HG03095 (cell line): Measurements from ENCODE around the gene HPSE2.

Experiments
- ATAC-seq: cut with Tn5 transposase; IDR thresholded peaks from one replicate; pipeline ENCODE4 v1.9.1; 2021; ENCODE audit warnings: moderate library complexity; ENCODE audit not compliant: unreplicated experiment

Gene HPSE2

DNA sequence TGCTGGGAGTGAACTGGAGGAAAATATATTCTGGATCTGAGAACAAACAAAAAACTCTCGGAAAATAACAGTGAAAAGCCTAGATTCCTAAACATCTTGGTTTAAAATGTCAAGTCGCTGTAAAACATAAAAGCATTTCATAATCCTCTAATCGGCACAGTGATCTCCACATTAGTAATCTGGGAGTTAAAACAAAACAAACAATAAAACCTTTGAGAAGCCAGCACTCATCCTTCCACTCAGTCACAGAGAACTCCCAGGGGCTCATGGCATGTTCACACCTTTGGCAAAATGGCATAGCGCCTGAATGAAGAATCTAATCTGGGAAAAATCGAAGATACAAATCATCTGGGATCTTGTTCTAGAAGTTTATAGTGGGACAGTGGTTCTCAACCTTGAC lies 764.8 kb downstream of the HPSE2 start:
- no peak for ATAC-seq

DNA sequence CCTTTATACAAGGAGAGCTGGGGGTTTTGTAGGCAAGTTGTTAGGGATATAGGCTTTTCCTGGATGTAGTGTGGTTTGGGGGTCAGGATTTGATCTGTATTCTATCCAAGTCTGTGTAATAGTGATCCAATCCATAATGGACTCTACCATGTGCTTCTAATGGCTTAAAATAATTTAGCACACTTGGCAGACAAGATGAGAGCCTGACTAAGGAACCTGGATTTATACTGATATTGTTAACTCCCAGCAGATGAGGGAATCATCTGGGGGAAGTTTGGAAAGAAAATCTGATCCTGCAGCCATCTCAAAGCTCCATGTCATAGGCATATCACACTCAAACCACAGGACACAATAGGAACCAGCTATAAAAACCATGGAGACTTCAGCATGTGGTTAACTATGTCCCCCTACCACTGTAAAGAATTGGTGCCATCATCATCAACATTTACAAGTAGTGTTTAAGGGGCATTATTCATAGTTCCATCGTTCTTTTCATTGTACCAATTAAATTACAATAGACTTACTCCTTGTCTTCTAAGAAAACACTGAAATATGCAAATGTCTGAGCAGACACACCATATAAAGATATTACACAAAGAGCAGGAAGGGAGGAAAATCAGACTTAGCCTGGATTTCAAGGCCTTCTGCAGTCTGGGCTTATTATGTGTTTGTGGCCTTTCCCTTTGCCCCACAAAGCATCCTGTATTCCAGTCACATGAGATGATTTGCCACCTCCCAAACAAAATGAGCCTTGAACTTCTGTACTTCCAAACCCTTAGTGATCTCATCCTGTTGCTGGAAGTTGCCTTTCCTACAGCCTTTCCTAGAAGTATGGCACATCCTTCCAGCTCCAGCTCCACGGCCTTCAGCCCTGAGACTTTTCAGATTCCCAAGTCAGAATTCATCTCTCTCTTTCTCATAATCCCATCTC lies 766.4 kb downstream of the HPSE2 start:
- ATAC-seq = no peak

DNA sequence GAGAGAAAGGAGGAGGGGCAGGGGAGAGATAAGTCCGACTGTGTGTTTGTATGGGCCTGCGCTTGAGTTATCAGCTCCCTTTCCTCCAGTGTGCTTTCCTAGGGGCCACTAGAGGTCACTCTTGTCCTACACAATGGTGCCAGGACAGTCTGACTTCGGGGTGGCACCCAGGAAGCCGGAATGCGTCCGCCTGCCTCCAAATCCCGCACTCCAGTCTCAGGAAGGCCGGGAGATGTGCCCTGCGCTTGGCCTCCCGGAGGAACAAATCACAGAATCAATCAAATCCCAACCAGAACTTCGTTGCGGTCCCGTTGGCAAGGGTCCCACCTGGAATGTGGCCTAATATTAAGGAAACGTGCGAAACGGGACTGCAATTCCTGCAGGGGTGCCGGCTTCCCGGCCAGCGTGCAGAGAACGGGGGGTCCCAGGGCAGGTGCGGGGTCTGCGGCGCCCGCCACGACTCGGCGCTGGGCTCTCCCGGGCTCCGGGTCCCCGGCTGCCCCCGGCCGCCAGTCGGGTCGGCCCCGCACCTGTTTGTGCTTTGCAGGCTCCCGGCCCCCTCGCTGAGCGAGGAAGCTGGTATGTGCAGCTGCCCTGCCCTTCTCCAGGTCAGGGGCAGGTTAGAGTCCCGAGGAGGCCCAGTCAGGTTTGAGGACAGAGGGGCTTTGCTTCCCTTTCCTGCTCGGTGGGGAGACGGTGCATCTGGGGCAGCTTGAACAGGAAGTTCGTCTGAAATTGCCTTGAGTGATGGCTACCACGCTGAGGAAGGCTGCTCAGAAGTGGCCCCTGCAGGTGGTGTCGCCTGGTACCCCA lies 767.9 kb downstream of the HPSE2 start:
- peak; percentile 93 for ATAC-seq

DNA sequence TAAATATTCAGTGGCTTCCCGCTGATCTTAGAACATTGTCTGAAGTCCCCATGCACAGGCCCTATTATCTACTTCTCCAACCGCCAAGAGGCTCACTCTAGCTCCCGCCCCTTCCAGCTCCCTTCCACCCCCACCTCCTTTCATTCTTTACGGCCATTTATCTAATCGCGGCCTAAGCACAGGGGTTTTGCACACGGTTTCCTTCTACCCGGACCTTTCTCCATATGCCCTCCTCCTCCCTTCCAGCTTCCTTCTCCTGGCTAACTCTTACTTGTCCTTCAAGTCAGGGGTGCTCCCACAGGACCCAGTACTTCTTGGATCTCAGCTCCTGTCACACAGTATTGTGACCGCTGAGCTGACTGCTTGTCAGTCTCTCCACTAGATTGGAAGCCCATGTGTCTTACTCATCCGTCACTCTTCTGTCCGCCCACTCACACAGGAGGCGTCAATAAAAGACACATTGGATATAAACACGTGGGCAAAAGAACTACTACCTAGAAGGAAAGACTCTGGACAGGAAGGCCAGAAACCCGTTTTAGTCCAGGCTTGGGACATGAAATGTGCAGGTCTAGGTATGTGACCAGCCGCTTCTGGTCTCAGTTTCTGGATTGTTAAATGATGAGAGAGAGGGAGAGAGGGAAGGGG lies 768.7 kb downstream of the HPSE2 start:
- no peak for ATAC-seq

DNA sequence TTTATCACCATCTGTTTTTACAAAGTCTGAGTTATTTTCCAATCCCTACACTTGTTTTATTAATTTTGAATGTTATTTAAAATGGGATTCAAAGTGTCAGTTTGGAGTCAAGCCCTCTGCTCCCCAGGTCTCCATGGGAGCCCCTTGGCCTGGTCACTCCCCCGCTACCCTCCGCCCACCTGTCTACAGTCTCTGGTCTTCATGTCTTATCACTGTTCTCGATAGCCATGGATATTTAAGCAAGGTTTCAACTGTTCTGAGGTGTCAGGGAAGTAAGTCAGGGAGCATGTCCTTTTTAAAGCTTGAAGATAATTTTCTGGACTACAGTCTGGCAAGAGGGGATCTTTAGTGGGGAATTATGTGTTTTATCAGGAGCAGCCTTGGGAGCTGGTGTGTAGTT lies 769.8 kb downstream of the HPSE2 start:
- ATAC-seq = no peak

DNA sequence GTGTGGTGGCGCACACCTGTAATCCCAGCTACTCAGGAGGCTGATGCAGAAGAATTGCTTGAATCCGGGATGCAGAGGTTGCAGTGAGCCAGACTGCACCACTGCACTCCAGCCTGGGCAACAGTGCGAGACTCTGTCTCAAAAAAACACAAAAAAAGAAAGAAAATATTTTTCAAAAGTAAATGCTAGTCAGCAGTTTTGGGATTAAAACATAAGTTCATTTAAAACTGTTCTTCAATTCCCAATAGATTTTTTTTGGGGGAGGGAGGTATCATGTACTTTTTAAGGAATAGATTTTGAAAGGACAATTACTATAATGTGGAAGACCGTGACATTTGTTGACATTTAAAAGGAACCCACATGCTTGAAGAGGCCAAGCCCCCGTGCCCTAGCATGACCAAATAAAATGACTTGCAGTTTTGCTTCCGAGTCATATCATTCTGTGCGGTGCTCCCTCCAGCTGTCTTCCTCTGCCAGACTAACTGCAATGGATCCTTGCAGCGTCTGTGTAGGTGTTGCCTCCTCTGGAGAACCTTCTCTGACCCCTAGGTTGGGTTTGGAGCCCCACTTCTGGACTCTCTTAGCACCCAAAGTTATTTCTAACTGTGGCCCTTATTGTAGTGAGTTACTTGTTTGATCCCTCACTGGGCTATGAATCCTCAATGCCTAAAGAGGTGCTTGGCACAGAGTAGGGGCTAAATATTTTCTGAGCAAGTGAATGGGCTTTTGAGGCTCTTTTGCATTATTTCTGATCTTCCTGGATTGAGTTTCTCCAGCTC lies 771.5 kb downstream of the HPSE2 start:
- ATAC-seq = no peak

DNA sequence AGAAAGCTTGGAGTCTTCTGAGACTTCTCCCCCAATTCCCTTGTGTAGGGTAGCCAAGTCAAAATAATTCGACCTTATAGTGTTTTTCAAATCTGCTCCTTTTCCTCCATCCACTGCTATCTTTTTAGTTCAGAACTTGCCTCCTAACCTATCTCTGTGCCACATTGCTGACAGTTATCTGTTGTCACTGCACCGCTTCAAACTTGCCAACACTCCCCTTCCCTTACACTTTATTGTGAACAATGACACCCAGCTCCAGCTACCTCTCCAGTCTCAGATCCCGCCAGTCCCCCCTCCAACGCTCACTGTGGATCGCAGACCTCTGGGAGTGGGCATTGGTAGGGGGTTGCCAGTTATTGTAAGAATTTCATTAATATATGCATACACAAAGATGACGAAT lies 772.6 kb downstream of the HPSE2 start:
- ATAC-seq = no peak

DNA sequence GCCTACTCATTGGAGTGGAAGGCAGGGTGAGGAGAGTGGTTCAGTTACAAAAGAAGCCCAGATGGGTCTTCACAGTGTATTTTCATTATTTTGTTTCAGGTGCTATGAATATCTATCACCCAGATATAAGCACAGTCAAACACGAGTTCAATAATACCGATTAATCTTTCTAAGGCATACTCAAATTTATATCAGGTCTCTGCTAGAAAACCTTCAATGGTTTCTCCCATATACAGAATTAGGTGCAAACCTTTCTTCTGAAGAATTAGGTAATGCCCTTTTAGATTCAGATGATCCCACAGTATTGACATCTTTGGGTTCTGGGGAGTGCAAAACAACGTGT lies 774.2 kb downstream of the HPSE2 start:
- no peak for ATAC-seq

DNA sequence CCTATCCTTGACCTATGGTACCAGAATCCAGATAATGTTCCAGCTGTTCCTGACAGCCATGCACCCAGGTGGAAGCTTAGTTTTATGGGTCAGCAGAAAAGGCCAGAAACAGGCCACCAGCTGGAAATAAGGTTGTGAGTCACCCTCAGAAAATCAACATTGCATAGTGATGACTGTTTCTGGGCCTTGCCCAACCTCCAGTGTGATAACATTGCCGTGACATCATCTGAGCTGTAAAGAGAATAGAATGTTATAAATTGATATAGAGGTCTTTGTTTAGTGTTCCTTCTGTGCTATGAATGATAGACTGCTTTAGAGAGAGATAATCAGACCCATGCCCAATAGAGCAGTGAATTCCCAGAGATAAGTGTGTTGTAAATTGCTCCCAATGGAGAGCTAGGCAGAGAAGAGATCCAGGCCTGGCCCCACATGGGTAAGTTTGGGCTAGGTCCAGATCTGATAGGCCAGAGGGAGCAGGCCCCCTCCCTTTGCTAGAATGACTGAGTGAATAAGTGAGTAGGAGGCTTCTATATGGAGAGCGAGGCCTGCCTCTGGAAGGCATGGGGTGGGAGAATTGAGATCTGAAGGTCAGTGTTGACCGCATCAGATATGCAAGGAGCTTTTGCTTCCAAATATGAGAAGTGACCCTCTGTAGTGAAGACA lies 774.7 kb downstream of the HPSE2 start:
- ATAC-seq = no peak

DNA sequence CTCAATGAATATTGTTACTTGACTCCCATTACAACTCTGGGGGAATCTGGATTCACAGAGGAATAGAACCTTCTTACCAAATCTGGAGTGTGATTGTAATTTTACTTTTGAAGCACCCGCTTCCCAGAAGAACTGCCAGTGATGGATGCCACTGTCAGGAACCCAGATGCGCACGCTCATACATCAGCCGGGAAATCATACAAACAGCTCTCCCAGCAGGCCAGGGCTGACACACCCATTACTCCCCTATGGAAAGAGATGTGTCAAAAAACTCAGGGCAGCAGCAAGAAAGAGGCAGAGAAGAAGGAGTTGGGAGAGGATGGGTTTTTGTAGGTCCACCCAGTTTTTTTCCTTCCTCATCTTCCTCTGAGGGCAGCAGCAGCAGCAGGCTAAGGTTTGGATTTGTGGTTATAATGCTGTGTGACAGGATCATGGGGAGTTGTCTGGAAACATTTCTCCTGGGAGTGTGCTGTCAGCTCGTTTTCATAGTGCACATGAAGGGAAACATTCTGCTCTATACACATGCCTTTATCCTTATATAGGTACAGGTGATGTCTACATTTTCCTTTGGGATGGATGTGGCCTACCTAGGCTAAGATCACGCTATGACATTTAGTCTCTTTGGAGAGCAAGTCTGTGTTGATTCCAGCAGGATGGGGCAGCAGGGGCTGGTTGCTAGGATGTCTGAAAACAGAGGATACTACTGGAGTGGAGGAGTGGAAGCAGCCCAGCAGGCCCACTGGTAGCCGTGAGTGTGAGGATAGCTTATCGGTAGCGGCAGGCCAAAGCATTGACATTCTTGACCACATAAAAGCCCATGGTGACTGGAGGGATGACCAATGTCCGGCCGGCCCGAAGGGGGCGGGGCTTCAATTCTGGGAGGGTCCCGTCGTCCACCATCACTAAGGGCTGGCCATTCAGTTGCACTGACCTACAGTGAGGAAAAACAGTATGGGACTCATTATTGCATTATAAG lies 776.6 kb downstream of the HPSE2 start:
- no peak for ATAC-seq

DNA sequence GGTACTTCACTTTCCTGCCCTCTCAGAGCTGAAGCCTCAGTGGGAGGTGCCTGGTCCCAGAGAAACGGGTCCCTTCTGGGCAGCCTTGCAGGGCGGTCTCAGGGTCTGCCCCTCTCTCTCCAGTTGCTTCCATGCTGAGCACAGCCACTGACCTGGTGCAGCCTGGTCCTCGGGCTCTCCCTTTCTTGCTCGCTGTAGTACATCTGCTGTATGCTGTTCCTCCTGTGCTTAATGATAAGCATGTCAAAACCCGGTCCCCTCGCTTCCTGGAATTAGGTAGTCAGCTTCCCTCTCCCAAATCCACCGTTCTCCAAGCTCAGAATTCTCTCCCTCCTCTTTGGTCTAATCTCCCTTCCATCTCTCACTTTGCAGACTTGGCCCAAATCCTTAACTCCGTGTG lies 777.9 kb downstream of the HPSE2 start:
- no peak for ATAC-seq

DNA sequence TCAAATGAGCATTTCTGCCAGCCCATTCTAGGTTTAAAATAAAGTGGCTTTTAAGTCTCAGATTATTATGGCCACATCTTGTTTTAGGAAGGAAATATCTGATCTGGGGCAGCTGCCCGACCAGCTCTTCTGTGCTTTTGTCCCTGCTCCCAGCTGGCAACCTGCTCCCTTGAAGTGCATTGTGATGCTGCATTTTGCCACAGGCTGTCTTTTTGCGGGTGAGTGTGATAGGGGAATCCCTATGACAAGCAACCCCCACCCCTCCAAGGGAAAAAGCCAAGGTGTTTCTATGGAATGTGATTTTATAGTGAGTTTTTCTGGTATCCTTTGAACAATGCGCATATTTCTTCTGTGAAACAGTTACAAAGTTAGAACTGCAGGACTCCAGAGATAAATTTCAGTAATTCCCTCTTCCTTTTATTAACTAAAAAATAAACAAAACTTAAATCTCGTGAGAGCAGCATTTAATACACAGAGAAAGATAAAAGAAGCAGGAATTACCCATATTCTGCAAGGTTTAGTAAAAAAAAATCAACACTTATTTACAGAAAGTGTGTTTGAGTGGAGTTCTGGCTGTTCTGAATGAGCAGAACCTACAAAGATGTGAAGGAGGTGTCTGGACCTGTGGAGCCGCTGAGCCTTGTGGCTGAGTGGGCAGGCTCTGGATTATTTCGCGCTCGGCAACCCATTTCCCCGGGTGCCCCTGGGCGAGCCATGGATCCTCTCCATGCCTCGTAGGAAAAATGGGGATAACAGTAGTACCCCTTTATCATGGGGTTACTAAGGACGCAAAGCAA lies 778.8 kb downstream of the HPSE2 start:
- no peak for ATAC-seq

DNA sequence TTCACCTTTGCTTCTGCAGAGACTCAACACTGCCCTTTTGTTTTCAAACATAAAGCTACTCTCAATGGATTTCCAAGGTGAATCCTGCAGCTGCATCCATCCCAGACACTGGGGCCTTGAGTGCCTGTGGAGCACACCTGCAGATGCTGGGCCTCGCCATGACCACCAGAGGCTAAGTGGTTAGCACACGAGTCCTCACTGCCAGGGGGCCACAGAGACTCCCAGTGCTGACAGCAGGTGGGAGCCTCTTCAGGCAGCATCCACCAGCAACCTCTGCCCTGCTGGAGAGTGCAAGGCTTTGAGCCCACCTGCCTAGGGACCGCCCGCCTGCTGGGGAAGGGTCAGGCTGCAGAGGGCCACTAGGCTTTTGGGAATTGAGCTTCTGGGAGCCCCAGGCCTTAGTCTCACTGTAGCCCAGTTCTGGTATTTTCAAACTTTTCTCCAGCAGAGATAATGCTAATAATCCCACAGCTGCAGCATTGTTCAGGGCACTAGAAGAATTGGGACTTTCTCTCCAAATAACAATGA lies 779.5 kb downstream of the HPSE2 start:
- no peak for ATAC-seq

DNA sequence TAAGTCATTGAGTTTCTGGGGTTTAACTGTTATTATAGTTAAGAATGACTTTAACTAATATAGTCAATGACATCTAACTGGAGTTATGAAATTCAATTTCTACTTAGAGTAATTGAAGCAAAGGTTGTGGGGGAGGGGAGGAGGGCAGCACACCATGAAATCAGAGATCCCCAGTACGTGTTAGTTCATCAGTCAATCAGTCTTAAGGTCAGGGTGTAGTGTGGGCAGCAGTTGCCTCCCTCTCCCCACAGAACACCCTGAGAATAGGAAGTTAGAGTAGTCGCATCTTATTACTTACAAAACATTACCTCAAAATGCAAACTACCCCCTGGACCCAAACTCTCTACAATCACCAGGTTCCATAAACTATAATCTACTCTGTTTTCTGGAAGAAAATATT lies 781.9 kb downstream of the HPSE2 start:
- no peak for ATAC-seq

DNA sequence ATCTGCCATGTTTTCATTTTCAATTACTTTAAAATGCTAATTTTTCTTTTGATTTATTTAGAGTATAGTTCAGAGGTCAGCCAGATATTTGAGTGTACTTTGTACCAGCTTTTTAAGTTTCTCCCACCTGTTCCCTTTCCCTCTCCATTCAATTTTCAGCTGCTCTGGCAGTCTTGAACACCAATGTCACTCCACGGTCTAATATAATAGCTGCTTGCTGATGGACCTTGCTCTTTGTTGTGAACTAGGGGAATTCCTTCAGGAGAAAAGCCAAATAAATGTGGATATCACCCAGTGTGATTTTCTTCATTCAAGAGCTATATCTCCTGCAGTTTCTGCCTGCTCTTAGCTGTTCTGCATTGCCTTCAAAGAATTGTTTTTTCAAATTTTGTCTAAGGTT lies 785.0 kb downstream of the HPSE2 start:
- ATAC-seq = no peak

DNA sequence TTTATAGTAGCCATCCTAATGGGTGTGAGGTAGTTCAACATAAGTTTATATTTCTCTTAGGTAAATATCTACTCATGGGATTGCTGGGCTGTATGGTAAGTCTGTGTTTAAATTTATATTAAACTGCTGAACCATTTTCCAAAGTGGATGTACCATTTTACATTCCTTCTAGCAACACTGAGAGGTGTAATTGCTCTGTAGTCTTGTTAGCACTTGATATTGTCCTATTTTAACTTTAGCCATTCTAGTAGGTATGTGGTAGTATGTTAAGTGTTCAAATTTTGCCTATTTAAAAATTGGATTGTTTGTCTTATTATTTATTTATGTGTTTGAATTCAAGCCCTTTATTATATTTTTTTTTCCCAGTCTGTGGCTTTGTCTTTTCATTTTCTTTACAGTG lies 786.4 kb downstream of the HPSE2 start:
- no peak for ATAC-seq

DNA sequence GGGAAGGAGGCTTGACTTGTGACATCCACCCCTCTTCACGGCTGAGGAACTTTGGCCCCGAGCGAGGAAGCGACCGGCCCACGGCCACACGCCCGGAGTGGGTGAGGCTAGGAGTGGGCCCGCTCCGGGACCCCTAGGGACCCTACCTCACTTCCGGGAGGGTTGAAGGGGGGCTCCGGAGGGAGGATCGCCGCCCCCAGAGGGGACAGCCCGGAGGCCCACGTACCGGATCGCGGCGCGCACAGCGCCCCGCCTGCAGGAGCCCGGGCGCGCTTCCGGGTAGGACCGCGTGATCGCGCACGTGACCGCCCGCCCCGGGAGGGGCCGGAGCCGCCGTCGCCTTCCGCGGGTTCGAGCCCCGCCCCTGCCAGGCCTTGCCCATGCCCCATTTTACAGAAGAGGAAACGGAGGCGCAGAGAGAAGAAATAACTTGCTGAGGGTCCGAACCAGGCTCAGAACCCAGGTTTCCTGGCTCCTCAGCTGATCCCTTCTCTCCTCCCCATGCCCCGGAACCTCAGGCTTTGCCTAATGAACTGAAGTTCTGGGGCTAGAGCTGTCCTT lies 788.9 kb downstream of the HPSE2 start, which contains the start of gene HPS1:
Gene HPS1, minus strand, starts transcription at position 275 of the 561 bp plus-strand sequence. CDS start 3,695 bp downstream, outside the sequence.
- peak; percentile 85 for ATAC-seq
